ENCODE data around the gene RDH11.

Gene RDH11

GRCh38 chr14:67666750-67667449 is 28.7 kb downstream of the RDH11 start:
- Histone ChIP-seq H3K27ac (ENCODE audit: low read depth, low read length) (no peak overlapping the region), H3K4me3 (ENCODE audit: low read length) (no peak overlapping the region), H3K4me1 (ENCODE audit: control insufficient read depth, insufficient read depth, low read length) (no peaks in the 10 kb centered on the region), H3K27me3 (ENCODE audit: control insufficient read depth, insufficient read depth, low read length) (no peaks in the 10 kb centered on the region), H3K36me3 (ENCODE audit: control insufficient read depth, insufficient read depth, low read length) (no peaks in the 10 kb centered on the region), H3K9ac (ENCODE audit: low read length) (no peak overlapping the region)

GRCh38 chr14:67665868-67666267 is 29.7 kb downstream of the RDH11 start:
- no peak overlapping the region for H3K9ac ChIP-seq (ENCODE audit: low read length)

GRCh38 chr14:67663633-67664032 is 31.9 kb downstream of the RDH11 start:
- Histone ChIP-seq H3K4me1 (ENCODE audit: control insufficient read depth, insufficient read depth, low read length) (no peaks in the 10 kb centered on the region), H3K27me3 (ENCODE audit: control insufficient read depth, insufficient read depth, low read length) (no peaks in the 10 kb centered on the region), H3K27ac (ENCODE audit: low read depth, low read length) (no peak overlapping the region), H3K4me3 (ENCODE audit: low read length) (no peak overlapping the region), H3K9ac (ENCODE audit: low read length) (no peak overlapping the region), H3K36me3 (ENCODE audit: control insufficient read depth, insufficient read depth, low read length) (no peaks in the 10 kb centered on the region)

More at GRCh38 chr14:67665868-67666267, 29.7 kb downstream of the RDH11 start:
- Histone ChIP-seq H3K27ac (ENCODE audit: low read depth, low read length) (no peak overlapping the region), H3K4me1 (ENCODE audit: control insufficient read depth, insufficient read depth, low read length) (no peaks in the 10 kb centered on the region), H3K27me3 (ENCODE audit: control insufficient read depth, insufficient read depth, low read length) (no peaks in the 10 kb centered on the region), H3K36me3 (ENCODE audit: control insufficient read depth, insufficient read depth, low read length) (no peaks in the 10 kb centered on the region), H3K4me3 (ENCODE audit: low read length) (no peak overlapping the region)

- Histone ChIP-seq H3K9ac (ENCODE audit: low read length) (no peak overlapping the region), H3K4me3 (ENCODE audit: low read length) (no peak overlapping the region), H3K4me1 (ENCODE audit: control insufficient read depth, insufficient read depth, low read length) (peaks cover 7% of the 10 kb centered on the region), H3K36me3 (ENCODE audit: control insufficient read depth, insufficient read depth, low read length) (peaks cover 33% of the 10 kb centered on the region), H3K27me3 (ENCODE audit: control insufficient read depth, insufficient read depth, low read length) (no peaks in the 10 kb centered on the region), H3K27ac (ENCODE audit: low read depth, low read length) (peak overlapping the region; percentile 52)
These were observed 41.8 kb downstream of the RDH11 start for GRCh38 chr14:67653651-67654280.

- Histone ChIP-seq H3K4me1 (ENCODE audit: control insufficient read depth, insufficient read depth, low read length) (peaks cover 7% of the 10 kb centered on the region), H3K27ac (ENCODE audit: low read depth, low read length) (no peak overlapping the region), H3K27me3 (ENCODE audit: control insufficient read depth, insufficient read depth, low read length) (no peaks in the 10 kb centered on the region), H3K4me3 (ENCODE audit: low read length) (no peak overlapping the region), H3K9ac (ENCODE audit: low read length) (no peak overlapping the region), H3K36me3 (ENCODE audit: control insufficient read depth, insufficient read depth, low read length) (peaks cover 31% of the 10 kb centered on the region)
These were observed 43.4 kb downstream of the RDH11 start for GRCh38 chr14:67652189-67652588.

- Histone ChIP-seq H3K27me3 (ENCODE audit: control insufficient read depth, insufficient read depth, low read length) (no peaks in the 10 kb centered on the region), H3K4me1 (ENCODE audit: control insufficient read depth, insufficient read depth, low read length) (peaks cover 7% of the 10 kb centered on the region), H3K9ac (ENCODE audit: low read length) (no peak overlapping the region), H3K36me3 (ENCODE audit: control insufficient read depth, insufficient read depth, low read length) (peaks cover 21% of the 10 kb centered on the region), H3K4me3 (ENCODE audit: low read length) (no peak overlapping the region), H3K27ac (ENCODE audit: low read depth, low read length) (no peak overlapping the region)
These were observed 44.9 kb downstream of the RDH11 start for GRCh38 chr14:67650694-67651093.

- H3K4me3 ChIP-seq (ENCODE audit: low read length), result no peak overlapping the region
- no peak overlapping the region for H3K27ac ChIP-seq (ENCODE audit: low read depth, low read length)
- H3K9ac ChIP-seq (ENCODE audit: low read length), result no peak overlapping the region
- peaks cover 7% of the 10 kb centered on the region for H3K4me1 ChIP-seq (ENCODE audit: control insufficient read depth, insufficient read depth, low read length)
- peaks cover 21% of the 10 kb centered on the region for H3K36me3 ChIP-seq (ENCODE audit: control insufficient read depth, insufficient read depth, low read length)
- no peaks in the 10 kb centered on the region for H3K27me3 ChIP-seq (ENCODE audit: control insufficient read depth, insufficient read depth, low read length)
These were observed 45.4 kb downstream of the RDH11 start for GRCh38 chr14:67650151-67650550.

- H3K4me1 ChIP-seq (ENCODE audit: control insufficient read depth, insufficient read depth, low read length), result peaks cover 2% of the 10 kb centered on the region
- H3K27ac ChIP-seq (ENCODE audit: low read depth, low read length), result no peak overlapping the region
- no peak overlapping the region for H3K4me3 ChIP-seq (ENCODE audit: low read length)
- peaks cover 3% of the 10 kb centered on the region for H3K36me3 ChIP-seq (ENCODE audit: control insufficient read depth, insufficient read depth, low read length)
- H3K9ac ChIP-seq (ENCODE audit: low read length), result no peak overlapping the region
- H3K27me3 ChIP-seq (ENCODE audit: control insufficient read depth, insufficient read depth, low read length), result no peaks in the 10 kb centered on the region
These were observed 49.4 kb downstream of the RDH11 start for GRCh38 chr14:67646131-67646530.

GRCh38 chr14:67645414-67645813 is 50.1 kb downstream of the RDH11 start:
- Histone ChIP-seq H3K36me3 (ENCODE audit: control insufficient read depth, insufficient read depth, low read length) (peaks cover 3% of the 10 kb centered on the region), H3K27ac (ENCODE audit: low read depth, low read length) (no peak overlapping the region)

GRCh38 chr14:67644428-67644827 is 51.1 kb downstream of the RDH11 start:
- Histone ChIP-seq H3K36me3 (ENCODE audit: control insufficient read depth, insufficient read depth, low read length) (no peaks in the 10 kb centered on the region), H3K9ac (ENCODE audit: low read length) (no peak overlapping the region), H3K4me3 (ENCODE audit: low read length) (no peak overlapping the region), H3K27me3 (ENCODE audit: control insufficient read depth, insufficient read depth, low read length) (no peaks in the 10 kb centered on the region), H3K4me1 (ENCODE audit: control insufficient read depth, insufficient read depth, low read length) (no peaks in the 10 kb centered on the region), H3K27ac (ENCODE audit: low read depth, low read length) (no peak overlapping the region)

More at GRCh38 chr14:67645414-67645813, 50.1 kb downstream of the RDH11 start:
- H3K4me3 ChIP-seq (ENCODE audit: low read length), result no peak overlapping the region
- peaks cover 2% of the 10 kb centered on the region for H3K4me1 ChIP-seq (ENCODE audit: control insufficient read depth, insufficient read depth, low read length)
- no peaks in the 10 kb centered on the region for H3K27me3 ChIP-seq (ENCODE audit: control insufficient read depth, insufficient read depth, low read length)
- no peak overlapping the region for H3K9ac ChIP-seq (ENCODE audit: low read length)

- H3K4me1 ChIP-seq (ENCODE audit: control insufficient read depth, insufficient read depth, low read length), result no peaks in the 10 kb centered on the region
- H3K36me3 ChIP-seq (ENCODE audit: control insufficient read depth, insufficient read depth, low read length), result no peaks in the 10 kb centered on the region
- no peak overlapping the region for H3K9ac ChIP-seq (ENCODE audit: low read length)
- H3K27ac ChIP-seq (ENCODE audit: low read depth, low read length), result no peak overlapping the region
- H3K4me3 ChIP-seq (ENCODE audit: low read length), result no peak overlapping the region
- H3K27me3 ChIP-seq (ENCODE audit: control insufficient read depth, insufficient read depth, low read length), result no peaks in the 10 kb centered on the region
These were observed 51.9 kb downstream of the RDH11 start for GRCh38 chr14:67643713-67644112.

- H3K27ac ChIP-seq (ENCODE audit: low read depth, low read length), result no peak overlapping the region
- H3K9ac ChIP-seq (ENCODE audit: low read length), result no peak overlapping the region
- H3K4me1 ChIP-seq (ENCODE audit: control insufficient read depth, insufficient read depth, low read length), result no peaks in the 10 kb centered on the region
- no peaks in the 10 kb centered on the region for H3K27me3 ChIP-seq (ENCODE audit: control insufficient read depth, insufficient read depth, low read length)
- no peaks in the 10 kb centered on the region for H3K36me3 ChIP-seq (ENCODE audit: control insufficient read depth, insufficient read depth, low read length)
- H3K4me3 ChIP-seq (ENCODE audit: low read length), result no peak overlapping the region
These were observed 53.4 kb downstream of the RDH11 start for GRCh38 chr14:67641902-67642749.

Data from rectal smooth muscle tissue (tissue), 1 donor.